Retinal pigment epithelial cell (primary cell): ENCODE measurements around the gene ATAD1.

Experiments
- DNase-seq: peaks from one replicate; pipeline ENCODE4 v3.0.0-alpha.2; 2010; ENCODE audit warnings: low read depth
- H3K4me3 ChIP-seq: 2 replicates; pipeline ENCODE4 v1.5.1; 2011; ENCODE audit warnings: mild to moderate bottlenecking, low read length, control low read depth, moderate library complexity
- CTCF ChIP-seq: conservative IDR thresholded peaks from 2 replicates; pipeline ENCODE4 v1.5.1; 2011; ENCODE audit warnings: low read depth, low read length, control low read depth, inconsistent platforms

The ATAD1 gene

GRCh38 chr10:87844837-87845623 is 27.0 kb upstream of the ATAD1 start:
- H3K4me3 ChIP-seq: no peak overlapping the region
- DNase-seq: no peak
- no peak for TF ChIP-seq CTCF

DNA sequence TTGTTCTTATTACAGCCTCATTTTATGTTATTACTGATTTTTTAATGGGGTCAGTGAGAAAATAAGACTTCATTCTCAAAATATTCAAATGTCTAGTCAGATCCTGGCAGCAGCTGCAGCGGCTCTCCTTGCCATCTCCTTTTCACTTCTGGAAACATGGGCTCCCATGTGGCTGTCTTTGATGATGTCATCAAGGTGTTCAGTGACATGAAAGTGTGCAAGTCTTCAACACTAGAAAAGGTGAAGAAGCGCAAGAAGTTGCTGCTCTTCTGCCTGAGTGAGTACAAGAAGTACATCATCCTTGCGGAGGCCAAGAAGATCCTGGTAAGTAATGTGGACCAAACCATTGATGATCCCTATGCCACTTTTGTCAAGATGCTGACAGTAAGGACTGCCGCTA is 25.7 kb upstream of the ATAD1 start:
- H3K4me3 ChIP-seq: no peak overlapping the region
- TF ChIP-seq CTCF: no peak
- no peak for DNase-seq

- DNase-seq: no peak
- H3K4me3 ChIP-seq: no peak overlapping the region
- TF ChIP-seq CTCF: no peak
These were observed 24.9 kb upstream of the ATAD1 start for GRCh38 chr10:87842776-87843497.

DNA sequence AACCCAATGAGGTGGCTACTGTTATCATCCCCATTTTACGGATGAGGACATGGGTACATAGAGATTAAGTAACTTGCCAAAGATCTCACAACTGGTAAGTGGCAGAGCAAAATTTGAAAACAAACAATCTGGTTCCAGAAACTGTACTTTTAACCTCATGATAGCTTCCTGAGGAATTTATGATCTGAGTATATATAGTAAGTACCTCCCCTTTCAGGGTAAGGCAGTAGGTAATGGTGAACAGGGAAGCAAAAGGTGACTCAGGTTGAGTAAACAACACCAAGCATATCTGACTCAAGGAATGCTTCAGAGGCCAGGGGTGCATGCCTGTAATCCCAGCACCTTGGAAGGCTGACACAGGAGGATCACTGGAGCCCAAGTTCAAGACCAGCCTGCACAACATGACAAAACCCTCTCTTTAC is 24.2 kb upstream of the ATAD1 start:
- no peak overlapping the region for H3K4me3 ChIP-seq
- DNase-seq: peak; percentile 59

DNA sequence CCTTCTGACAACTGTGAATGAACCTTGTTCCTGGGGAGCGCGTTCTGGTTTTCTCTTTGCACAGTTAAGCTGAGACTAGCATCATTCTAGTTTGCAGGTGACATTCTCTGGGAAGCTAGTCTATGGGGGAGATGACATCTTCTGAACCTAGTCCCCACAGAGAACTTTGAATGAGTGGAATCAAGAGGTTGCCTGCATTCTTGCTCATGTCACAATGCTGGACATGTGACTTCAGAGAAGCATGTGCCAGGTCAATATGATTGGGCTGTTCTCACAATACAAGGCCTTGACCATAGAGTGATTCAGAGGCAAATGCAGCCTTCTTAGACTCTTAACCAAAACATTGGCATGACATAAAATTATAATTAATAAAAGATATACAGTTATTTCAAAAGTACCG is 23.2 kb upstream of the ATAD1 start:
- no peak for DNase-seq
- no peak overlapping the region for H3K4me3 ChIP-seq
- no peak for TF ChIP-seq CTCF

More for the DNA sequence above, 24.2 kb upstream of the ATAD1 start:
- TF ChIP-seq CTCF: no peak

DNA sequence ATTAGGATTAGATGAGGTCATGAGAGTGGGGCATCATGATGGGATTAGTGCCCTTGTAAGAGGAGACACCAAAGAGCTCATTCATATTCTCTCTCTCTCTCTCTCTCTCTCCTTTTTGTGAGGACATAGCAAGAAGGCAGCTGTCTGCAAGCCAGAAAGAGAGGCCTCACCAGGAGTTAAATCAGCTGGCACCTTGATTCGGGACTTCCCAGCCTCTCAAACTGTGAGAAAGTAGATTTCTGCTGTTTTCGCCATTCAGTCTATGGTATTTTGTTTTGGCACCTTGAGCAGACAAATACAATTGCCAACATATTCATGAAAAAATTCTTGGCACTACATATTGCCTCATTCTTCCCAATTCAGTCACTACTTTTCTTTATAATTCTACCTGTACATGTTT is 20.6 kb upstream of the ATAD1 start:
- no peak overlapping the region for H3K4me3 ChIP-seq
- TF ChIP-seq CTCF: no peak
- no peak for DNase-seq

DNA sequence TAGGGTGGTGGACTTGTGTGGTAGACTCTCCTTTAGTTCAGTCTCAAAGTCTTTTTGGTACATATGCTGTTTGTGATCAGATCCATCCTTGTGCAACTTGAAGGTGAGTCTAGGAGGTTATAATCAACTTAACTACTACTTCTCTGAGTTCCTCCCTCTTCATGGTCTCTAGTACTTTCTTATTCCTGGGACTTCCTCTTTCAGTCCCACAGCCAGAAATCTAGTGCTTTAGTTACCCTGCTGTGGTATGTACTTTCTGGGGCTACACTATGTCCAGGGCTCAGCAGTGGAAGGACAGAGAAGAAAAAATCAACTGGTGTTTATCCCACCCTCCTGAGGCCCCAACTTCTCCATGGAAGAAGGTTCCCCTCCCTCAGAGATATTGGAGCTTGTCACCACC is 19.4 kb upstream of the ATAD1 start:
- no peak for TF ChIP-seq CTCF
- H3K4me3 ChIP-seq: no peak overlapping the region
- DNase-seq: no peak
